Calu3 (cell line): ENCODE results near the gene MRPL34. TPM values are rescaled to one million over a fixed set of nuclear protein-coding genes. Genes with fewer than 3 reads are reported as not detected.

ENCODE experiments used
- BruUV-seq: library from RNA; stranded (reverse); fragments of 400-500 nt; replicated peaks from 2 replicates; lab custom pipeline; 2021; lab: Mats Ljungman, UMichigan
- CTCF ChIA-PET: fragments of 300-600 bp; sonication (Branson Sonifier 250); formaldehyde crosslinking; loops from one replicate; lab custom pipeline; 2022; ENCODE audit warnings: antibody characterized with exemption; lab: Charles Lee
- DNase-seq: peaks from one replicate; pipeline ENCODE4 v3.0.0; 2022
- H3K27ac Mint-ChIP-seq: one replicate; pipeline ENCODE4 v1.8.0; 2022; ENCODE audit warnings: mixed read lengths; ENCODE audit not compliant: unreplicated experiment
- H3K27me3 Mint-ChIP-seq: one replicate; pipeline ENCODE4 v1.8.0; 2022; ENCODE audit warnings: mixed read lengths; ENCODE audit not compliant: unreplicated experiment
- H3K36me3 Mint-ChIP-seq: one replicate; pipeline ENCODE4 v1.8.0; 2022; ENCODE audit warnings: mild to moderate bottlenecking, moderate library complexity, mixed read lengths; ENCODE audit not compliant: insufficient read depth, unreplicated experiment
- H3K4me1 Mint-ChIP-seq: one replicate; pipeline ENCODE4 v1.8.0; 2022; ENCODE audit warnings: mild to moderate bottlenecking, low read depth, mixed read lengths; ENCODE audit not compliant: unreplicated experiment
- H3K4me3 Mint-ChIP-seq: one replicate; pipeline ENCODE4 v1.8.0; 2022; ENCODE audit warnings: mild to moderate bottlenecking, low read depth, moderate library complexity, mixed read lengths; ENCODE audit not compliant: unreplicated experiment
- H3K9me3 Mint-ChIP-seq: one replicate; pipeline ENCODE4 v1.8.0; 2022; ENCODE audit warnings: low read depth, mixed read lengths; ENCODE audit not compliant: unreplicated experiment
- intact Hi-C: fragments of 100-400 bp; cut with micrococcal nuclease; formaldehyde crosslinking; loops from one replicate; pipeline ENCODE4 v1.10.0; 2022; ENCODE audit not compliant: unreplicated experiment
- total RNA-seq: library from RNA; stranded (reverse); gene quantifications from 2 replicates; pipeline ENCODE4 v1.2.3, GENCODE V29; 2022
- TF ChIP-seq, protein P1 (sequence below): fragments of 200-600 bp; IDR thresholded peaks from one replicate; pipeline ENCODE4 v1.8.0; 2022; ENCODE audit warnings: antibody characterized with exemption; ENCODE audit not compliant: unreplicated experiment

The MRPL34 gene
- total RNA-seq, 1 experiment from 2014 or later, result 38.4 TPM

DNA sequence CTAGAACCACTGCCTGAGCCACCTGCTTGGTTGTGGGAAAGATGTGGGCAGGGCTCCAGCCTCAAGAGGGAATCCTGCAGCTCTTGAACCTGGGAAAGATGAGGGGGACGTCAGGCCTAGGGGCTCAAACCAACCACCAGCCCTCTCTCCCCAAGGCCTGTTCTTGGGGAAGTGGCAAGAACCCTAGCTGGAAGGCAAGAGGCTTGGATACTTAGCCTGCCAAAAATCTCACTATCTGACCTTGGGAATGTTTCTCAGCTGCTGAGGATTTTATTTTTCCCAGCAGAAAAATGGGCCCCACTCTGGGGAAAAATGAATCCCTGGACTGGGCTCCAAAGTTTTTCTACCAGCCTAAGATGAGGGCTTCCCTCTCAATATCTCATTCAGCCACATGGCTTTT, 45.7 kb upstream of the MRPL34 start:
- no peaks in the 10 kb centered on the region for H3K27me3 Mint-ChIP-seq
- CTCF ChIA-PET, result interaction anchor here (1.4 kb wide), 1 partner anchor 11 kb away, joined by 4 read pairs; no protein-coding TSS in a partner anchor
- TF ChIP-seq, protein P1, sequence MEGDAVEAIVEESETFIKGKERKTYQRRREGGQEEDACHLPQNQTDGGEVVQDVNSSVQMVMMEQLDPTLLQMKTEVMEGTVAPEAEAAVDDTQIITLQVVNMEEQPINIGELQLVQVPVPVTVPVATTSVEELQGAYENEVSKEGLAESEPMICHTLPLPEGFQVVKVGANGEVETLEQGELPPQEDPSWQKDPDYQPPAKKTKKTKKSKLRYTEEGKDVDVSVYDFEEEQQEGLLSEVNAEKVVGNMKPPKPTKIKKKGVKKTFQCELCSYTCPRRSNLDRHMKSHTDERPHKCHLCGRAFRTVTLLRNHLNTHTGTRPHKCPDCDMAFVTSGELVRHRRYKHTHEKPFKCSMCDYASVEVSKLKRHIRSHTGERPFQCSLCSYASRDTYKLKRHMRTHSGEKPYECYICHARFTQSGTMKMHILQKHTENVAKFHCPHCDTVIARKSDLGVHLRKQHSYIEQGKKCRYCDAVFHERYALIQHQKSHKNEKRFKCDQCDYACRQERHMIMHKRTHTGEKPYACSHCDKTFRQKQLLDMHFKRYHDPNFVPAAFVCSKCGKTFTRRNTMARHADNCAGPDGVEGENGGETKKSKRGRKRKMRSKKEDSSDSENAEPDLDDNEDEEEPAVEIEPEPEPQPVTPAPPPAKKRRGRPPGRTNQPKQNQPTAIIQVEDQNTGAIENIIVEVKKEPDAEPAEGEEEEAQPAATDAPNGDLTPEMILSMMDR, result no peak
- intact Hi-C loops, result no loop called here
- no peaks in the 10 kb centered on the region for H3K36me3 Mint-ChIP-seq
- no peaks in the 10 kb centered on the region for H3K9me3 Mint-ChIP-seq
- H3K27ac Mint-ChIP-seq, result no peak overlapping the region
- no peak for DNase-seq
- H3K4me3 Mint-ChIP-seq, result no peak overlapping the region
- peaks cover 20% of the 10 kb centered on the region for H3K4me1 Mint-ChIP-seq
- BruUV-seq, result no TSS peak

DNA sequence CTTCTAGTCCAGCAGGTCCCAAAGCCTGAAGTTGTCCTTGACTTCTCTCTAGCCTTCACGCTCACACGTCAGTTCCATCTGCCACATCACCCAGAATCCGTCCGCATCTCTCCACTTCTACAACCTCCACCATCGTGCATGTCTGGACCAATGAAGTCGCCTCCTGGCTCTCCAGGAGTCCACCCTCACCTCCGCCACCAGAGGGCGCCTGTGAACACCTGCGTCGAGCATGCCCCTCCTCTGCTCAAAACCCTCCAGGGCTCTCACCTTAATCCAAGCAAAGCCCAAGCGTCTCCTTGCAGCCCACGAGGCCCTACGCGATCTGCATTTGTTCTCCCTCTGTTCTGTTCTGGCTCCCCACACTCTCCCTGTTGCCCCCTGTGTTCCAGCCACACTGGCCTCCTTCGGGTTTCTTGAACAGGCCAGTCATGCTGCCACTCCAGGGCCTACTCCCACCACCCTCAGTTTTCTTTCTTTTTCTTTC, 44.8 kb upstream of the MRPL34 start:
- H3K4me3 Mint-ChIP-seq, result no peak overlapping the region
- CTCF ChIA-PET, result interaction anchor here (0.6 to 1.4 kb wide), 3 partner anchors 12 to 177 kb away, joined by 3 to 4 read pairs (median 3); no protein-coding TSS in a partner anchor
- no peaks in the 10 kb centered on the region for H3K27me3 Mint-ChIP-seq
- TF ChIP-seq, protein P1, result peak; percentile 79
- no TSS peak for BruUV-seq
- H3K36me3 Mint-ChIP-seq, result no peaks in the 10 kb centered on the region
- intact Hi-C loops, result no loop called here
- DNase-seq, result peak; percentile 86
- no peak overlapping the region for H3K27ac Mint-ChIP-seq
- no peaks in the 10 kb centered on the region for H3K9me3 Mint-ChIP-seq
- peaks cover 15% of the 10 kb centered on the region for H3K4me1 Mint-ChIP-seq

- H3K4me1 Mint-ChIP-seq, result peaks cover 24% of the 10 kb centered on the region
- H3K9me3 Mint-ChIP-seq, result no peaks in the 10 kb centered on the region
- no peak overlapping the region for H3K4me3 Mint-ChIP-seq
- intact Hi-C loops, result no loop called here
- CTCF ChIA-PET, result no interaction called here
- no TSS peak for BruUV-seq
- H3K27ac Mint-ChIP-seq, result no peak overlapping the region
- peaks cover 10% of the 10 kb centered on the region for H3K36me3 Mint-ChIP-seq
- no peak for DNase-seq
- H3K27me3 Mint-ChIP-seq, result no peaks in the 10 kb centered on the region
- TF ChIP-seq, protein P1, result no peak
Measured at GRCh38 chr19:17262557-17262956, 43.1 kb upstream of the MRPL34 start.

DNA sequence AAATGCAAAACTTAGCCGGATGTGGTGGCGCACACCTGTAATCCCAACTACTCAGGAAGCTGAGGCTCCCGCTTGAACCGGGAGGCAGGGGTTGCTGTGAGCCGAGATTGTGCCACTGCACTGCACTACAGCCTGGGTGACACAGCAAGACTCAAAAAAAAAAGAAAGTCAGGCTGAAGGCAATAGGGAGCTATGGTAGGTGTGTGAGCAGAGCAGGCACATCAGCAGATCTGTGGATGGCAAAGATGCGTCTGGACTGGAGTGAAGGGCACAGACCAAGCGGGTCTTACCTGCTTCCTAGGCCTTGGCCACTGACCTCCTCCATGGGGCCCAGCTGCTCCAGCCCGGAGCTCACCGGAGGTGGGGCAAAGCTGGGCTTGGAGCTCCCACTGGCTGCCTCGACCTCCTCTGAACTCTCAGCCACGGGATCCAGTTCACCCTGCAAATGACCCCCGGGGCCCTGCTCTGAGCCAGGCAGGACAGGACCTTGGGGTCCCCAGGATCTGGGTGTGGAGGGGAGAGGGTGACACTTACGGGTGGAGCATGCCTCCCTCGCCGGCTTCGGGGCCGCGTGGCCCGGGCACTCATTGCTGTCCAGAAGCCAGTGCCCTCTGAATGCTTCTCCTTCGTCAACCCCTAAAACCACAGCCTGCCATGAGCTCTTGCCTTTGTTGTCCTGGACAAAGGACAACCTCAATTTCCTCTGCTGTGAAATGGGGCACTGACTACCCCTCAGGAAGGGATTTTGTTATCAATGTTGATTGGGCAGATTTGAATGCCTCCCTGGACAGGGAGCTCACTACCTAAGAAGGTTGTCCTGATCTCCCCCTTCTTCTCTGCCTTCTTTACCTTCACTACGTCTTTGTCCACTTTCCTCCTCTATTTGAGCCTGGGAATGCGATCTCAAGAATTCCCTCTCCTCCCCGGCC, 41.7 kb upstream of the MRPL34 start:
- Mint-ChIP-seq H3K9me3 (no peaks in the 10 kb centered on the region), H3K4me3 (no peak overlapping the region), H3K27ac (no peak overlapping the region), H3K27me3 (no peaks in the 10 kb centered on the region), H3K36me3 (peaks cover 24% of the 10 kb centered on the region), H3K4me1 (peaks cover 24% of the 10 kb centered on the region)
- TF ChIP-seq, protein P1, result no peak
- DNase-seq, result no peak
- BruUV-seq, result no TSS peak
- intact Hi-C loops, result no loop called here
- CTCF ChIA-PET, result no interaction called here
